Measurements from ENCODE around the gene TTYH3.

Gene TTYH3

DNA sequence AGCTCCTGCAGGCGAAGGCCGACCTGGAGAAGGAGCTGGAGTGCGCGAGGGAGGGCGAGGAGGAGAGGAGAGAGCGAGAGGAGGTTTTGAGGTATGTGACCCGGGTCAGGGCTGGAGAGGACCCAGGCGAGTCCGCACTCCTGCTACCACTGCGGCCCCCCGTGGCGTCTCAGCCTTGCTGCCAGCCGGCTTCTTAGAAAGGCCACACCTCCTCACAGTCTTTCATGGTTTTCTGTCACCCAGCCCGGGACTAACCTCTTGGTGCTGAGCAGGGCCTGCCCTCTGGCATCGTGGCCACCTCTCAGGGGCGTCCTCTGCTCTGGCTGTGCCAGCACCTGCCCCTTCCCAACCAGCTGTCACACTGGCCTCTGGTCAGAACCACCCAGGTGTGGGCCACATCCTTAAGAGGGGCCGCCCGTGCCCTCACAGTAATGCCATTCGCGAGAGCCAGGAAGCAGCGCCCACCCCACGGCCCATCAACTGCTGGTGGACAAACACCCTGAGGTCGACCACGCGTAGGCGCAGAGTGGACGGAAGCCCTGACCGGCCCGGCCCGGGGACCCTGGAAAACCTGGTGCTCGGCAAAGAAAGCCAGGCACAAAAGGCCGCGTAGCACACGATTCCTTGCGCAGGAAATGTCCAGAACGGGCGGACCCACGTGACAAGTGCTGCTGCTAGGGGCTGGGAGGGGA lies 38.6 kb upstream of the TTYH3 start:
- H3K36me3 ChIP-seq (ENCODE audit: control insufficient read depth, insufficient read depth, low read length) = peaks cover 19% of the 10 kb centered on the region
- no peak overlapping the region for H3K27ac ChIP-seq (ENCODE audit: low read depth, low read length)
- H3K4me1 ChIP-seq (ENCODE audit: control insufficient read depth, insufficient read depth, low read length) = no peaks in the 10 kb centered on the region

DNA sequence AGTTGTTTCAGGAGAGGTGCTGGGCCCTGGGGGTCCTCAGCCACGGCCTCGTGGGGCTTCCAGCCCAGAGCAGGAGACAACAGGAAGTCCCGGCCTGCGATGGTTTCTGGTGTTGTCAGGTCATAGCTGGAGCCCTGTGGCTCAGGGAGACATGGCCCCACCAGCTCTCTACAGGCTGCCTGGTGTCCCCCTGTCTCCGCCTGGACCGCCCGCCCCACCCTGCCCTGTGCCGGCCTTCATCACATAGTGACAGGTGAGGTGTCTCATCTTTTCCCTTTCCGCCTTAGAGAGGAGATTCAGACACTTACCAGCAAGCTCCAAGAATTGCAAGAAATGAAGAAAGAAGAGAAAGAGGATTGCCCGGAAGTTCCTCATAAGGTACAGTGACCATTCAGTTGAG lies 37.2 kb upstream of the TTYH3 start:
- Histone ChIP-seq H3K4me3 (ENCODE audit: low read length) (no peak overlapping the region), H3K9ac (ENCODE audit: low read length) (no peak overlapping the region), H3K27ac (ENCODE audit: low read depth, low read length) (no peak overlapping the region), H3K4me1 (ENCODE audit: control insufficient read depth, insufficient read depth, low read length) (no peaks in the 10 kb centered on the region), H3K36me3 (ENCODE audit: control insufficient read depth, insufficient read depth, low read length) (peaks cover 22% of the 10 kb centered on the region), H3K27me3 (ENCODE audit: control insufficient read depth, insufficient read depth, low read length) (no peaks in the 10 kb centered on the region)

More for the DNA sequence above, 38.6 kb upstream of the TTYH3 start:
- Histone ChIP-seq H3K4me3 (ENCODE audit: low read length) (no peak overlapping the region), H3K27me3 (ENCODE audit: control insufficient read depth, insufficient read depth, low read length) (no peaks in the 10 kb centered on the region), H3K9ac (ENCODE audit: low read length) (no peak overlapping the region)

DNA sequence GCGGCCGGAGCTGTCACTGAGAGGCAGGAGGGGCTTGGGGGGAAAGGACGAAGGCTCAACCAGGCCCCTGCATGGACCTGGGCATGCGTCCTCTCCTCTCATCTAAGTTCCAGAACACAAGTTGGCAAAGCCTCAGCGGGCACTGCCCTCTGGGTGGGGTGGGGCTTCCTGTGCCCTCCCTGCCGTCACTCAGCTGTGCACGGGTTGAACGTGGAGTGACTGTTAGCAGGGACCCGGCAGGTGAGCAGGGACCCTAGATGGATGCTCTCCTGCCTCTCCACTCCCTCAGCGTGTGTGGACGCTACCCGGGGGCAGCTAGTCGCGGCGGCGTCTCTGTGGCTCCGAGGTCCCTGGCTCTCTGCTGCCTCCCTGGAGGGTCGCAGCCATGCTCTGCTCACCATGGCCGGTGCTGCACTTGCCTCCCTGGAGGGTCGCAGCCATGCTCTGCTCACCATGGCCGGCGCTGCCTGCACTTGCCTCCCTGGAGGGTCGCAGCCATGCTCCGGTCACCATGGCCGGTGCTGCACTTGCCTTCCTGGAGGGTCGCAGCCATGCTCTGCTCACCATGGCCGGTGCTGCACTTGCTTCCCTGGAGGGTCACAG lies 36.4 kb upstream of the TTYH3 start:
- H3K27ac ChIP-seq (ENCODE audit: low read depth, low read length) = no peak overlapping the region
- H3K36me3 ChIP-seq (ENCODE audit: control insufficient read depth, insufficient read depth, low read length) = peaks cover 18% of the 10 kb centered on the region
- H3K9ac ChIP-seq (ENCODE audit: low read length) = no peak overlapping the region
- no peak overlapping the region for H3K4me3 ChIP-seq (ENCODE audit: low read length)
- no peaks in the 10 kb centered on the region for H3K27me3 ChIP-seq (ENCODE audit: control insufficient read depth, insufficient read depth, low read length)
- no peaks in the 10 kb centered on the region for H3K4me1 ChIP-seq (ENCODE audit: control insufficient read depth, insufficient read depth, low read length)

DNA sequence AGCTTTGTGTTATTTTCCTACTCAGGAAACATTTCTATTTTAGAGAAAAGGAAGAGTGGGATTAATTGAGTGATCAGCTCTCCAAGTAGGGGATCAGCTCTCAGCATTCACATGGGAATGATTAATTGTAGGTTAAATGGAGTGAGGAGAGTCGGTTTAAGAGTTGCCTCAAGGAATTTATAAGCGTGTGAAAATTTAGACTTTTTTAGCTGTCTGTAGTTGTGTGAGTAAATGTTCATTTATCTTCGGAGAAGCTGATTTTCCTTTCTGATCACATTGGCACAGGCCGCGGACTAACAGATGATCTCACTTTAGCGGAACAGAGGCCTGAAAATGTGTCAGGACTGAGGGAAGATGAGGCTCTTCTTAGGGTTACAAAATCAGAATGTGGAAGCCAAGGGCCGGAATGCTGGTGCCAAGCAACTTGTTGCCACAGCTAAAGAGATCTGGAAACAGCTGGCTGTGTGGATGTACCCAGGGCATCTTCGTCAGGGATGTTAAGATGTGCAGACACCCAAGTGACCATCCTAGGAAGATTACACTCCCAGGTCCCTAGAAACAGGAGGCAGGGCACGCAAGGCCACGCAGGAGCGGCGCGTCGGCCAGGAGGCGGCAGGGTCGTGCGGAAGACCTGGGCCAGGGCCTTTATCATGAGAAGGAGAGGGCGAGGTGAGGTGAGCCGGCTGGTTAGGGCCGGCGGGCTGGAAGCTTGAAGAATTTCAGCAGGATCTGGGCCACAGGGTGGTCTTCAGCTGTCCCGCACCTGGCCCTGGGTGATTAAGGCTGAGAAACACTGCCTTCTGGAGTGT lies 35.1 kb upstream of the TTYH3 start:
- Histone ChIP-seq H3K9ac (ENCODE audit: low read length) (no peak overlapping the region), H3K27ac (ENCODE audit: low read depth, low read length) (no peak overlapping the region), H3K27me3 (ENCODE audit: control insufficient read depth, insufficient read depth, low read length) (no peaks in the 10 kb centered on the region), H3K4me1 (ENCODE audit: control insufficient read depth, insufficient read depth, low read length) (no peaks in the 10 kb centered on the region), H3K4me3 (ENCODE audit: low read length) (no peak overlapping the region), H3K36me3 (ENCODE audit: control insufficient read depth, insufficient read depth, low read length) (peaks cover 25% of the 10 kb centered on the region)

DNA sequence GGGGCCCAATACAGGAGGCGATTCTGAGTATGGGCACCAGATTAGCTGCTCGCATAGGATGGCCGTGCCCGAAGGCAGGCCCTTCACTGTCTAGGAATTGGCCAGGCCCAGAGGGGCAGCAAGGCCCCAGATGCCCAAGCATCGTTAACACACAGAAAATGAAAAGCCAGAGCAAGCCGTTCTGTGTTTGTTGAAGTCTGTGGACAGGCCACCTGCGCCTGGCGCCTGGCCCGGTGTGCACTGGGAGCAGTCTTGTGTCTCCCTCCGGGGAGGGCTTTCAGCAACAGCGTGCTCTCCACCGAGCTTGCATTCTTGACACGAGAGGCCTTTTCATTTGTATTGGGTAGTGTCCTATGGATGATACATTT lies 34.5 kb upstream of the TTYH3 start:
- Histone ChIP-seq H3K4me1 (ENCODE audit: control insufficient read depth, insufficient read depth, low read length) (no peaks in the 10 kb centered on the region), H3K4me3 (ENCODE audit: low read length) (no peak overlapping the region), H3K27me3 (ENCODE audit: control insufficient read depth, insufficient read depth, low read length) (no peaks in the 10 kb centered on the region), H3K27ac (ENCODE audit: low read depth, low read length) (no peak overlapping the region), H3K9ac (ENCODE audit: low read length) (no peak overlapping the region), H3K36me3 (ENCODE audit: control insufficient read depth, insufficient read depth, low read length) (peaks cover 25% of the 10 kb centered on the region)

DNA sequence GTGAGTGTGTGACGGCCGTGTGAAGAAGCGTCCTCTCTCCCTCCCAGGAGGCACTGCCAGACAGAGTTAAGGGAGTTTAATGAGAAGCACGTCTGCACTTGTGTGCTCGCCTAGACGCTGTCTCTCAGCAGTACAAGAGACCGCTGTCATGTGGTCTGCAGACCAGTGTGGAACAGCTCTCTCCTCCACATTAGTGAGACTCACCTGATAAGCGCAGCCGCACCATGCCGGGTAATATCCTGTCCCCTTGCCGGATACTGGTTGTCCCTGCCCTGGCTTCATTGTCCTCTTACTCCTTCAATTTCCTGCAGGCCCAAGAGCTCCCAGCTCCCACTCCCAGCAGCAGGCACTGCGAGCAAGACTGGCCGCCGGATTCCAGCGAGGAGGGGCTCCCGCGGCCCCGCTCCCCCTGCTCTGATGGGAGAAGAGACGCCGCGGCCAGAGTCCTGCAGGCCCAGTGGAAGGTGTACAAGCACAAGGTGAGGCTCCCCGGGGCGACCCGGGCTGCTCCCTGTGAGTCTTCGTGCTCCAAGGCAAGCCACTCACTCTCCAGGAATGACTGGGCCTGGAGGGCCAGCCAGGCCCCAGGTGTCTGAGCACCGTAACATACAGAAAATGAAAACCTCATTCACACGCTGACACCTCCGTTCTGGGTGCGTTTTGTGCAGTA lies 33.5 kb upstream of the TTYH3 start:
- Histone ChIP-seq H3K27ac (ENCODE audit: low read depth, low read length) (no peak overlapping the region), H3K27me3 (ENCODE audit: control insufficient read depth, insufficient read depth, low read length) (no peaks in the 10 kb centered on the region), H3K4me1 (ENCODE audit: control insufficient read depth, insufficient read depth, low read length) (no peaks in the 10 kb centered on the region), H3K36me3 (ENCODE audit: control insufficient read depth, insufficient read depth, low read length) (peaks cover 21% of the 10 kb centered on the region), H3K9ac (ENCODE audit: low read length) (no peak overlapping the region), H3K4me3 (ENCODE audit: low read length) (no peak overlapping the region)

DNA sequence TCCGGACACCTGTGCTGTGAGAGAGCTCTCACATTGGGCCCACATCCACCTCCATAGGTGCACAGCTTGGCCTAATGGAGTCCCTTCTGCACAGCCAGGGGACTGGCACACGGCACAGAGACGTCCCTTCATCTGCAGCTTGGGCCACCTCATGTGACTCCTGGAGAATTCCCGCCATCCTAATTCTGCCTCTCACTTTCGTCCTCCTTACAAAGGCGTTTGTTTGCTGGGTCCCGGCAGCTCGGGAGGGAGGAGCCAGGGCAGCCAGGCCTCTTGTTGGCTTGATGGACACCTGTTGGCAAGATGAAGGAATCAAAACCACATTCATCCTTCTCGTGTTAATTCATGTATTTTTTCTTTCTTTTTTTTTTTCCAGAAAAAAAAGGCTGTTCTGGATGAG lies 30.7 kb upstream of the TTYH3 start:
- no peaks in the 10 kb centered on the region for H3K27me3 ChIP-seq (ENCODE audit: control insufficient read depth, insufficient read depth, low read length)
- H3K4me3 ChIP-seq (ENCODE audit: low read length) = no peak overlapping the region
- H3K4me1 ChIP-seq (ENCODE audit: control insufficient read depth, insufficient read depth, low read length) = no peaks in the 10 kb centered on the region
- H3K27ac ChIP-seq (ENCODE audit: low read depth, low read length) = no peak overlapping the region
- H3K9ac ChIP-seq (ENCODE audit: low read length) = no peak overlapping the region
- H3K36me3 ChIP-seq (ENCODE audit: control insufficient read depth, insufficient read depth, low read length) = peaks cover 11% of the 10 kb centered on the region

DNA sequence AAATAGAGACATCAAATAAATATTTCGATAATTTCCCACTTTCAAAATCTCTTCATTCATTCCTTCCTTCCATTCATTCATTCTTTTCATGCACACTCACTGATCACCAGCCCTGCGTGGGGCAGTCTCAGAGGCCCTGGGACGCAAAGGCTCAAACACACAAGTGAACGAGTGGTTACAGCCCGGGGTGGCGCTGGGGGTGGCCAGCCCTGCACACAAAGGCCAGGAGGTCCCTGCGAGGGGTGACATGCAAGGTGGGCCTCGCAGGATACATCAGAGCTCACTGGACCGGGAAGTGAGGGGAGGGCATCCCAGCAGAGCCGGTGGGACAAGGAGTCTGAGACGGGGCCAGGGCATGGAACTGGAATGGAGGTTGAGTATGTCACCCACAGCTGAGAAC lies 29.9 kb upstream of the TTYH3 start:
- Histone ChIP-seq H3K4me3 (ENCODE audit: low read length) (no peak overlapping the region), H3K4me1 (ENCODE audit: control insufficient read depth, insufficient read depth, low read length) (no peaks in the 10 kb centered on the region), H3K36me3 (ENCODE audit: control insufficient read depth, insufficient read depth, low read length) (peaks cover 11% of the 10 kb centered on the region), H3K9ac (ENCODE audit: low read length) (no peak overlapping the region), H3K27ac (ENCODE audit: low read depth, low read length) (no peak overlapping the region), H3K27me3 (ENCODE audit: control insufficient read depth, insufficient read depth, low read length) (no peaks in the 10 kb centered on the region)

DNA sequence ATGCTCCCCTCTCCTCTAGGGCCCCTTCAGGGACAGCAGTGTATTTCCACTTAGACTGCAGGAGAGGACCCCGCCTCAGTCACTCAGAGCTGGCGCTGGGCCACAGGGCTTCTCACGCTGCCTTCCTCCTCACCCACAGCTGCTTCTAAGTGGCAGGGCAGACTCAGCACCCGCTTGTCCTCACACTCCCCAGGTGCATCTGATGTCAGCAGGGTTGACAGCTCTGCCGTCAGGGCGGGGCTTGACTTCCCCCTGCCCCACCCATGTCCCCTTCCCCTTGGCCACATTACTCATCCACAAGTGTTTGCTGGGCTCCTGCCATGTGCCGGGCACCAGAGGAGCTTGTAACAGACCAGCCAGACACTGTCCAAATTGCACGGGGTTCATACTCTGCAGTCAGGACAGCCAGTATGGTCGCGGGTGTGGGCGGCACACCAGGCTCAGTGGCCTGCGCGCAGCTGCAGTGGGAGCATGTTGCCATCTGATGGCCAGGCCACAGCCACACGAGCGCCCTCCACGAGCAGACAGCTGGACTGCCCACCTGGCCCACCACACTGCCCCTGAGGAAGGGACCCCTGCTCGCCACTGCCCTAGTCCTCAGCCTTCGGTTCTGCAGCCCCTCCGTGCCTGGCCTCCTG lies 29.3 kb upstream of the TTYH3 start:
- no peaks in the 10 kb centered on the region for H3K4me1 ChIP-seq (ENCODE audit: control insufficient read depth, insufficient read depth, low read length)
- H3K27ac ChIP-seq (ENCODE audit: low read depth, low read length) = no peak overlapping the region
- peaks cover 11% of the 10 kb centered on the region for H3K36me3 ChIP-seq (ENCODE audit: control insufficient read depth, insufficient read depth, low read length)
- H3K4me3 ChIP-seq (ENCODE audit: low read length) = no peak overlapping the region
- no peak overlapping the region for H3K9ac ChIP-seq (ENCODE audit: low read length)
- no peaks in the 10 kb centered on the region for H3K27me3 ChIP-seq (ENCODE audit: control insufficient read depth, insufficient read depth, low read length)

DNA sequence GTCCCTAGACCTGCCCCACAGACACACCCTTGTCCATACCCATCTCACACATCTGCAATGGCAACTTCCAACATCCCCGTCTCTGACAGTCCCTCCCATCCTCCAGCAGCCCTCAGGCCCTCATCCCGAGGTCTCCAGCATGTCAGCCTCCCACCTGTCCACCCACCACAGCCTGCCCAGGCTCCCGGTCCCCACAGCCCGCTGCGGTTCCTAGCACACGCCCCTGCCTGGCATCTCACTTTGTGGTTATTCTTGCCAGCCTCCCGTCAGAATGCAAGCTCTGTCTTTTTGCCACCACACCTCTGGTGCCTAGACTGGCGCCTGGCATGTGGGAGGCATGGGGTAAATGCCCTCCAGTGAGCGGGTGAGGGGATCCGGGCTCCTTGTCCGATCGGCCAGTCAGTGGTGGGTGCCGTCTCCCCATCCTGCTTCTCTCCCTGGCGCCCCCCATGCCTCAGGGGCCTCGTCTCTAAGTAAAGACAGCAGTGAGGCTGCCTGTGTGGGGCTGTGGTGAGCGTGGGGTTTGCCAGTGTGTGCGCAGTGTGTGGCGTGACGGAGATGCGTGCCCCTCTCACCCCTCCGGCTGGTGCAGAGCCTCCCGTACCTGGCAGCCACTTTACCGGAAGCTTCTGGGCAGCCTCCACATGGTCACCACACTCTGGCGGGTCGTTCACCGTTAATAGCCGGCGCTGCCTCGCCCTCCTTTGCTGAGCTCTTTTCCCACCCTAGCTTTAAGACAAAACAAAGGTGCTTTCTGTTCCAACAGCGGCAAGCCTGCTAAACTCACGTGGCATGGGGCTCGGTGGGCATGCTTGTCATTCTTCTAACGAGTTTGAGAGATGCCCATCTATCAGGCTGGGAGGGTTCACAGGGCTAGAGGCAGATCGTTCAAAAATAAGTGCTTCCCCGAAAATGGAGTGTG lies 28.5 kb upstream of the TTYH3 start:
- no peaks in the 10 kb centered on the region for H3K4me1 ChIP-seq (ENCODE audit: control insufficient read depth, insufficient read depth, low read length)
- no peak overlapping the region for H3K9ac ChIP-seq (ENCODE audit: low read length)
- H3K36me3 ChIP-seq (ENCODE audit: control insufficient read depth, insufficient read depth, low read length) = peaks cover 11% of the 10 kb centered on the region
- H3K27me3 ChIP-seq (ENCODE audit: control insufficient read depth, insufficient read depth, low read length) = no peaks in the 10 kb centered on the region
- no peak overlapping the region for H3K27ac ChIP-seq (ENCODE audit: low read depth, low read length)
- H3K4me3 ChIP-seq (ENCODE audit: low read length) = no peak overlapping the region

DNA sequence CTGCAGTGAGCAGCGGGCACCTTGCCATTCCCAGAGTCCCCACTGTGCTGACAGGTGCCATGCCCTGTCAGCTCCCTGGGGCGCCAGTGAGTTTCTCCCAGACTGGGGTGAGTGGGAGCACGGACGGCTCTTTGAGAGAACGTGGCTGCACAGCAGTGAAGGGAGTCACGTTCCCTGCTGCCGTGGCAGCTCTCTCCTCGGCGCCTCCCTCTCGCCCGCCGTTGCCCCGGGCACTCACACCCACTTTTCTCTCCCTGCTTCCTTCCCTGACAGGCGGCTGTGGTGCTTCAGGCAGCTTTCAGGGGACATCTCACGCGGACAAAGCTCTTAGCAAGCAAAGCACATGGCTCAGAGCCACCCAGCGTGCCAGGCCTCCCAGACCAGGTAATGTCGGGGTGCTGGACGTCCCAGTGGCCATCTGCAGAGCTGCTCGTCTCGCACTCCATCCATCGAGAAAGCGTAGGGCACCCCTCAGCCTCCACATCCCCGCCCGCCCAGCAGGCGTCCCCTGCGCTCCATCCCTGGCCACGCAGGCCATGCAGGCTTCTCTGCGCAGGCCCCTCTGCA lies 27.1 kb upstream of the TTYH3 start:
- H3K4me1 ChIP-seq (ENCODE audit: control insufficient read depth, insufficient read depth, low read length) = no peaks in the 10 kb centered on the region

More for the DNA sequence above, 27.1 kb upstream of the TTYH3 start:
- Histone ChIP-seq H3K36me3 (ENCODE audit: control insufficient read depth, insufficient read depth, low read length) (peaks cover 9% of the 10 kb centered on the region), H3K4me3 (ENCODE audit: low read length) (no peak overlapping the region), H3K27me3 (ENCODE audit: control insufficient read depth, insufficient read depth, low read length) (no peaks in the 10 kb centered on the region), H3K9ac (ENCODE audit: low read length) (no peak overlapping the region), H3K27ac (ENCODE audit: low read depth, low read length) (no peak overlapping the region)

Measured in rectal smooth muscle tissue (tissue), 1 donor.